Hair follicular keratinocyte (primary cell): ENCODE results near the gene ZNF483. TPM values are rescaled to one million over a fixed set of nuclear protein-coding genes. Genes with fewer than 3 reads are reported as not detected.

Source experiments
- total RNA-seq: library from RNA; depleted of rRNA; stranded (reverse); fragments of >200 nt; gene quantifications from 2 replicates; pipeline ENCODE4 v1.2.3, GENCODE V29; 2015

ZNF483 gene
- 1.2 and 2.2 TPM in 2 replicates for total RNA-seq

DNA sequence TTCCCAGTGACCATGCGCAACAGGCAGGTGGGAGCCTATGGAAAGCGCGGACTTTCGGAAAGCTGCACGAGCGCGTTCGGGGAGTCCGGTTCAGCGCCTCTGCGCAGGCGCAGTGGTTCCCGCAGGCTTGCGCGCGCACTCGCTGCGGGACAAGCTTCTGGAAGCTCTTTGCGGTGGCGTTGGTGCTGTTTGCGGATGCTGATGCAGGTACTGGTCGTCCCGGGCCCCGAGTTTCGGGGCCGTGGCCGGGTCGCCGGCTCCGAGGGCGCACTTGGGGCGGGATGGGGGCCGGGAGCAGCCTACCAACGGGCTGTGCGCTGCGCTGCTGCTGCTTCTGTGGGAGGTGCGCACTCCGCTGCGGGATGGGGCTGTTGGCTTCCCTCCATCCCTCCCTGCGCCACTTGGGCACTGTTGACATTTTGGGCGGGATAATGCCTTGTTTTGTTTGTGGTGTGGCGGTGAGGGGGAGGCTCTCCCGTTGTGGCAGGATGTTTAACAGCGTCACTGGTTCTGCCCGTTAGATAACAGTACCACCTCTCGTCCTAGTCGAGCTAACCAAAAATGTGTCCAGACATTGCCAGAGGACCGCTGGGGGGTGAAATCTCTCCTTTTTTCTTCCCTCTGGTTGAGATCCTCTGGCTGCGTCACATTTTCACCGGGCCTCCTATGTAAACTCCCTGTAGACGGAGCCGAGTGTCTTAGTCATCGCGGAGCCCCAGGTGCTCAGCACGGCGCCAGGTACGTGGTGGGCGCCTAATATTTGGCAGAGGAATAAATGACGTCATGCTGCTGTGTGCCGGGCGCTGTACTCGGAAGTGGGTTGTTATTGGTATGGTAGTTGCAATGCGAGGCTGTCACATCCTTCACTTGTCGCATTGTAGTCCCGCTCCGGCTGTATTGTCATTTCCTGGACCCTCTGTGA is at the start of gene ZNF483:
Gene ZNF483, plus strand, starts transcription at position 124 of the 922 bp plus-strand sequence. CDS start 2,217 bp downstream, outside the sequence.

GRCh38 chr9:111483858-111484571 is 41.0 kb upstream of the ZNF483 start, which contains the start of gene ECPAS:
Gene ECPAS, minus strand, starts transcription at chr9:111484383. Its CDS starts 11,465 bp downstream, at chr9:111472918.

GRCh38 chr9:111599092-111599954 is 74.3 kb downstream of the ZNF483 start, which contains the start of gene PTGR1:
Gene PTGR1, minus strand, starts transcription at chr9:111599647. Its CDS starts 2,225 bp downstream, at chr9:111597422.

Other genes with a start within 250 kb of the ZNF483 start
- not detected in 2 replicates for gene OR2K2, start 195.0 kb upstream of the ZNF483 start, total RNA-seq
- 52.3 and 59.7 TPM in 2 replicates for gene ECPAS, start 40.8 kb upstream of the ZNF483 start, total RNA-seq
- 53.1 and 57.5 TPM in 2 replicates for gene PTGR1, start 74.5 kb downstream of the ZNF483 start, total RNA-seq
- 6.9 and 7.7 TPM in 2 replicates for gene DNAJC25, start 106.2 kb downstream of the ZNF483 start, total RNA-seq
- 66.9 and 70.4 TPM in 2 replicates for gene GNG10, start 136.4 kb downstream of the ZNF483 start, total RNA-seq